Small intestine (tissue), 7 donors: Measurements from ENCODE around the gene PPP6C. TPM values are rescaled to one million over a fixed set of nuclear protein-coding genes. Genes with fewer than 3 reads are reported as not detected.

Experiments
- DNase-seq, 2 donors: peaks; one replicate each; pipeline versions ENCODE4 v3.0.0 to v3.0.0-alpha.2; 2013
- FAIRE-seq: peaks from 2 replicates; lab custom pipeline; 2012; peaks lifted over from hg19 to GRCh38; lab: Jason Lieb, UNC
- H3K27ac ChIP-seq, 3 donors: one replicate each; pipeline ENCODE4 v1.5.1; 2013; ENCODE audit warnings: low read length in 2 of 3, mild to moderate bottlenecking in 2 of 3, control low read depth in 1 of 3, inconsistent platforms in 1 of 3, low read depth in 1 of 3, moderate library complexity in 1 of 3
- H3K27me3 ChIP-seq, 3 donors: one replicate each; pipeline ENCODE4 v1.6.1; 2013; ENCODE audit warnings: low read length in 3 of 3, inconsistent platforms in 1 of 3; ENCODE audit not compliant: control insufficient read depth in 3 of 3, insufficient read depth in 3 of 3
- H3K36me3 ChIP-seq, 3 donors: one replicate each; pipeline ENCODE4 v1.6.1; 2013; ENCODE audit warnings: low read length in 3 of 3, inconsistent platforms in 1 of 3, low read depth in 1 of 3, mild to moderate bottlenecking in 1 of 3, moderate library complexity in 1 of 3; ENCODE audit not compliant: control insufficient read depth in 3 of 3, insufficient read depth in 2 of 3
- H3K4me1 ChIP-seq, 3 donors: one replicate each; pipeline ENCODE4 v1.6.1; 2013; ENCODE audit warnings: low read length in 2 of 3, inconsistent platforms in 1 of 3, low read depth in 1 of 3, mild to moderate bottlenecking in 1 of 3, moderate library complexity in 1 of 3; ENCODE audit not compliant: control insufficient read depth in 3 of 3, insufficient read depth in 2 of 3
- H3K4me3 ChIP-seq, 3 donors: one replicate each; pipeline ENCODE4 v1.5.1; 2013; ENCODE audit warnings: low read length in 3 of 3, control low read depth in 1 of 3, inconsistent platforms in 1 of 3, low read depth in 1 of 3, mild to moderate bottlenecking in 1 of 3, moderate library complexity in 1 of 3
- H3K9me3 ChIP-seq, 2 donors: one replicate each; pipeline ENCODE4 v1.6.1; 2013; ENCODE audit warnings: low read depth in 1 of 2, low read length in 1 of 2; ENCODE audit not compliant: control insufficient read depth in 2 of 2, insufficient read depth in 1 of 2
- WGBS, 3 donors: extraction: QIAGEN DNeasy Blood & Tissue Kit; methylation state at CpG; one replicate each; pipeline ENCODE4 v1.1.7; 2013; 5-methylcytosine and 5-hydroxymethylcytosine counted together
- polyA plus RNA-seq, 4 donors: library from polyadenylated mRNA; stranded (reverse) in 3 of 4; unstranded in 1 of 4; fragments of 200-250 nt in 3 of 4; fragments of 120-200 nt in 1 of 4; gene quantifications; one replicate each; pipeline versions ENCODE4 v1.2.1 to v1.2.3, GENCODE V29; 2013
- donor health status: healthy with polysubstance abuse.
- donor health status: control.
- donor health status: control.
- donor health status: Bipolar disorder and iron deficiency.
- donor health status: healthy.

Gene PPP6C
- polyA plus RNA-seq, 4 donors, result 22.6 to 31.5 (median 24.3) TPM

- Histone ChIP-seq H3K36me3 (peaks cover 0 to 23% (median 9%) of the 10 kb centered on the region in 3 donors), H3K27ac (no peak overlapping the region), H3K4me1 (peaks cover 0 to 4% (median 0%) of the 10 kb centered on the region in 3 donors), H3K9me3 (no peaks in the 10 kb centered on the region), H3K4me3 (no peak overlapping the region), H3K27me3 (no peaks in the 10 kb centered on the region)
- WGBS, 3 donors, result 97 to 100% (median 97%) methylated on average over 2 of the region's 2 CpGs
- FAIRE-seq (no peak), DNase-seq (no peak)
Measured at GRCh38 chr9:125156551-125156950, 33.1 kb downstream of the PPP6C start.

- DNase-seq, result no peak
- Histone ChIP-seq H3K4me1 (peaks cover 0 to 3% (median 0%) of the 10 kb centered on the region in 3 donors), H3K27ac (no peak overlapping the region), H3K36me3 (peaks cover 4 to 33% (median 15%) of the 10 kb centered on the region in 3 donors), H3K9me3 (no peaks in the 10 kb centered on the region), H3K4me3 (no peak overlapping the region), H3K27me3 (no peaks in the 10 kb centered on the region)
- WGBS, 3 donors, result 82 to 92% (median 91%) methylated on average over 4 of the region's 4 CpGs
- FAIRE-seq, result no peak
Measured at GRCh38 chr9:125153712-125154367, 35.8 kb downstream of the PPP6C start.

- Histone ChIP-seq H3K27me3 (no peaks in the 10 kb centered on the region), H3K36me3 (peaks cover 4 to 27% (median 15%) of the 10 kb centered on the region in 3 donors), H3K27ac (no peak overlapping the region), H3K4me3 (no peak overlapping the region), H3K4me1 (peaks cover 0 to 3% (median 0%) of the 10 kb centered on the region in 3 donors), H3K9me3 (no peaks in the 10 kb centered on the region)
- 91 to 100% (median 92%) methylated on average over 2 of the region's 2 CpGs for WGBS, 3 donors
- DNase-seq (no peak), FAIRE-seq (no peak)
Measured at GRCh38 chr9:125151730-125152129, 37.9 kb downstream of the PPP6C start.

GRCh38 chr9:125150349-125151245 is 39.0 kb downstream of the PPP6C start:
- peaks cover 4 to 27% (median 15%) of the 10 kb centered on the region in 3 donors for H3K36me3 ChIP-seq
- no peaks in the 10 kb centered on the region for H3K9me3 ChIP-seq
- no peak overlapping the region for H3K27ac ChIP-seq
- H3K4me1 ChIP-seq, result peaks cover 0 to 3% (median 0%) of the 10 kb centered on the region in 3 donors
- DNase-seq (peak in 1 of 2 donors; percentile 29), FAIRE-seq (no peak)
- 63 to 79% (median 70%) methylated on average over 12 of the region's 12 CpGs for WGBS, 3 donors
- H3K27me3 ChIP-seq, result no peaks in the 10 kb centered on the region
- no peak overlapping the region for H3K4me3 ChIP-seq

DNA sequence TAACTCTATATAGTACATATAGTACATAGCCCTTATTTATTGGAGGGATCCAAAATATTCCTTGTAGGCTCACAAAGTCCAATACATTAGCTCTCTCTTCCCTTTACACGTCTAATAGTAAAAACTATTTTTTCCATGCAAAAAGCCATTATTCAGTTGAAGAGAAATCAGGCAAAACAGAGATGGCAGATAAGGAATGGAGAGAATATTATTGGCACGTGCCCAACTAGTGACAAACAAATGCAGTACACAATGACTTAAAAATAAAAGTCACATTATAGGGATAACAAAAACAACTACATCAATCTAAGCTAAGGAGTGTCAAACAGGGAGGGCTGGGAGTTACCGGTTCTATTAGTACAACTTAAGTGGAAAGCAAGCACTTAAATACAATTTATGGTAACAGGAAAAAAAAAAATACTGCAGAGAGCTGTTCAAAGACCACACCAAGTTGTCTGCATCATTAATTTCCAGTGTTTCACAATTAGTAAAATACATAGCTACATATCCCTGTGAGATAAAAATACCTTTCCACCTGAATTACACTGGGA is 42.1 kb downstream of the PPP6C start:
- Histone ChIP-seq H3K9me3 (no peaks in the 10 kb centered on the region), H3K4me3 (no peak overlapping the region), H3K27me3 (no peaks in the 10 kb centered on the region), H3K4me1 (peaks cover 0 to 3% (median 0%) of the 10 kb centered on the region in 3 donors), H3K36me3 (peaks cover 4 to 15% (median 13%) of the 10 kb centered on the region in 3 donors), H3K27ac (no peak overlapping the region)
- DNase-seq (no peak), FAIRE-seq (no peak)
- WGBS, 3 donors, result 76 to 86% (median 85%) methylated on average over 3 of the region's 3 CpGs

GRCh38 chr9:125146247-125146646 is 43.4 kb downstream of the PPP6C start:
- no peak for FAIRE-seq
- Histone ChIP-seq H3K9me3 (no peaks in the 10 kb centered on the region), H3K36me3 (peaks cover 4 to 12% (median 4%) of the 10 kb centered on the region in 3 donors), H3K4me1 (peaks cover 0 to 3% (median 0%) of the 10 kb centered on the region in 3 donors), H3K4me3 (no peak overlapping the region), H3K27me3 (no peaks in the 10 kb centered on the region), H3K27ac (no peak overlapping the region)
- WGBS, 3 donors, result 40 to 42% (median 42%) methylated on average over 4 of the region's 4 CpGs
- DNase-seq, result no peak

DNA sequence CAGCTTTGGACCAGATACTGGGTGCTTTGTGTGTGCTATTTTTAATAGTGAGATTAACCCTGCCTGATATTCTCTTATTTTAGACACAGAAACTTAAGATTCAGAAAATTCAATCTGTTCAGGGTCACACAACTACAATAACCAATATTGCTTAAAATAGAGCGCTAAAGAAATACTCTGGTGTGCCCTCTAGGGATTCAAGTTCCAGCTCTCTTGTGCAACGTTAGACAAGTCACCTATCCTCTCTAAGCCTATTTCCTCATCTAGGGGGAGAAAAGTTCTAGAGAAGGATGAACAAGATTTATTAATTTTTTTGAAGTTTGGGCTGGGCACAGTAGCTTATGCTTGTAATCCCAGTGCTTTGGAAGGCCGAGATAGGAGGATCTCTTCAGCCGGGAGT is 44.2 kb downstream of the PPP6C start:
- FAIRE-seq, result no peak
- peaks cover 0 to 8% (median 2%) of the 10 kb centered on the region in 3 donors for H3K36me3 ChIP-seq
- H3K4me3 ChIP-seq, result peak overlapping the region in 1 of 3 donors; percentile 3
- DNase-seq, result no peak
- peaks cover 0 to 1% (median 0%) of the 10 kb centered on the region in 3 donors for H3K4me1 ChIP-seq
- no peaks in the 10 kb centered on the region for H3K27me3 ChIP-seq
- H3K9me3 ChIP-seq, result no peaks in the 10 kb centered on the region
- WGBS, 3 donors, result 78 to 85% (median 85%) methylated on average over 4 of the region's 4 CpGs
- H3K27ac ChIP-seq, result no peak overlapping the region
